GM12878 (cell line): Measurements from ENCODE around the gene STRBP. TPM values are rescaled to one million over a fixed set of nuclear protein-coding genes. Genes with fewer than 3 reads are reported as not detected.
"Not testable (repeated sequence)": the region's sequence is repeated elsewhere in the genome, so short reads cannot be mapped to it uniquely, and the experiment has no call there.

ENCODE experiments used
- ATAC-seq: fragments of 200-7000 bp; cut with Tn5 transposase; 3 replicates; pipeline ENCODE4 v1.9.1; 2020; ENCODE audit warnings: mild to moderate bottlenecking, moderate library complexity
- BruUV-seq: library from RNA; stranded (reverse); fragments of 400-500 nt; replicated peaks from 2 replicates; lab custom pipeline; 2021; lab: Mats Ljungman, UMichigan
- CTCF ChIA-PET: fragments of 300-600 bp; sonication (Branson Sonifier 250); formaldehyde crosslinking; extraction: SDS; loops from one replicate; lab custom pipeline; 2021; ENCODE audit warnings: inconsistent platforms; lab: Yijun Ruan, JAX
- POLR2A ChIA-PET: fragments of 350-600 bp; formaldehyde crosslinking; extraction: SDS; loops from one replicate; lab custom pipeline; 2021; ENCODE audit warnings: inconsistent platforms; lab: Charles Lee
- RAD21 ChIA-PET: fragments of 300-600 bp; sonication (Branson Sonifier 250); formaldehyde crosslinking; loops from one replicate; lab custom pipeline; 2023; ENCODE audit warnings: antibody characterized with exemption; ENCODE audit not compliant: unreplicated experiment; lab: Charles Lee
- SMC1A ChIA-PET: fragments of 300-600 bp; sonication (Branson Sonifier 250); formaldehyde crosslinking; loops from one replicate; lab custom pipeline; 2023; ENCODE audit not compliant: unreplicated experiment, uncharacterized antibody; lab: Charles Lee
- DNase-seq: peaks from one replicate; pipeline ENCODE4 v3.0.0-alpha.2; 2011; ENCODE audit warnings: low read depth, low spot score
- FAIRE-seq: peaks from 3 replicates; lab custom pipeline; 2011; peaks lifted over from hg19 to GRCh38; lab: Jason Lieb, UNC
- H2AFZ ChIP-seq: 2 replicates; pipeline ENCODE4 v1.6.0; 2011; ENCODE audit warnings: low read depth, low read length, control low read depth; ENCODE audit not compliant: control insufficient read depth
- H3K27ac ChIP-seq: 2 replicates; pipeline ENCODE4 v1.5.1; 2011; ENCODE audit warnings: control low read depth; ENCODE audit not compliant: control insufficient read depth, insufficient read depth
- H3K27me3 ChIP-seq, 2 experiments: replicated peaks in 1 of 2; 2 replicates each; pipeline versions ENCODE4 v1.6.0 to v1.6.1; 2011; ENCODE audit warnings: low read length in 1 of 2; ENCODE audit not compliant: control insufficient read depth in 2 of 2, insufficient read depth in 2 of 2
- H3K36me3 ChIP-seq, 2 experiments: 2 replicates each; pipeline ENCODE4 v1.5.1; 2011; ENCODE audit warnings: low read length in 1 of 2; ENCODE audit not compliant: control insufficient read depth in 2 of 2, insufficient read depth in 2 of 2
- H3K4me1 ChIP-seq: 2 replicates; pipeline ENCODE4 v1.6.1; 2011; ENCODE audit warnings: mild to moderate bottlenecking, low read length, moderate library complexity, mixed read lengths; ENCODE audit not compliant: control insufficient read depth, insufficient read depth
- H3K4me2 ChIP-seq: 2 replicates; pipeline ENCODE4 v1.6.0; 2011; ENCODE audit warnings: control low read depth; ENCODE audit not compliant: control insufficient read depth, insufficient read depth
- H3K4me3 ChIP-seq: fragments of 200-600 bp; sonication (generic); 2 replicates; pipeline ENCODE4 v1.5.1; 2016
- H3K79me2 ChIP-seq: 2 replicates; pipeline ENCODE4 v1.6.0; 2011; ENCODE audit warnings: low read length; ENCODE audit not compliant: control insufficient read depth, insufficient read depth
- H3K9ac ChIP-seq: 2 replicates; pipeline ENCODE4 v1.8.0; 2011; ENCODE audit warnings: low read length, control low read depth, mixed read lengths; ENCODE audit not compliant: control insufficient read depth, insufficient read depth
- H3K9me3 ChIP-seq: replicated peaks from 3 replicates; pipeline ENCODE4 v1.5.1; 2011; ENCODE audit warnings: mild to moderate bottlenecking, low read length; ENCODE audit not compliant: control insufficient read depth, insufficient read depth
- H4K20me1 ChIP-seq: 2 replicates; pipeline ENCODE4 v1.6.0; 2011; ENCODE audit not compliant: control insufficient read depth, insufficient read depth
- ATF7 ChIP-seq: fragments of 450-650 bp; IDR thresholded peaks from 2 replicates; pipeline ENCODE4 v1.6.1; 2016; ENCODE audit warnings: low read depth, mild to moderate bottlenecking
- WGBS: methylation state at CpG from one replicate; pipeline ENCODE4 v1.1.6; 2016; ENCODE audit warnings: low lambda C conversion rate; ENCODE audit not compliant: insufficient replicate concordance, insufficient coverage; ENCODE audit errors: missing lambda C conversion rate; 5-methylcytosine and 5-hydroxymethylcytosine counted together
- in situ Hi-C: fragments of 300-500 bp; cut with MboI; formaldehyde crosslinking; loops from 9 replicates; pipeline ENCODE4 v1.14.3; 2018; ENCODE audit warnings: mixed read lengths
- intact Hi-C: fragments of 100-400 bp; cut with micrococcal nuclease; formaldehyde crosslinking; loops from one replicate; pipeline ENCODE4 v1.14.2; 2022; ENCODE audit not compliant: unreplicated experiment
- polyA plus RNA-seq, 11 experiments: library from polyadenylated mRNA; depleted of rRNA in 4 of 11; unstranded in 6 of 11; stranded (reverse) in 5 of 11; fragments of >200 nt; fragmentation: Nextera tagmentation in 4 of 11; fragmentation: Illumina TruSeq in 1 of 11; extraction: Ambion mirVana in 4 of 11; extraction: Trizol in 1 of 11; gene quantifications; 1 replicate in 1 of 11; 2 replicates in 10 of 11; pipeline versions ENCODE4 v1.2.1 to v1.2.3, GENCODE V29; 2011 to 2016; ENCODE audit warnings: inconsistent platforms in 2 of 11, missing spikeins in 2 of 11, low read depth in 1 of 11
- total RNA-seq, 4 experiments: library from RNA; depleted of rRNA in 3 of 4; stranded (reverse); fragments of >200 nt in 3 of 4; fragmentation: Illumina TruSeq in 1 of 4; extraction: Trizol in 1 of 4; gene quantifications; 2 replicates each; pipeline versions ENCODE4 v1.2.1 to v1.2.3, GENCODE V29; 2013 to 2021

Gene STRBP
- total and polyA plus RNA-seq, 10 of the 15 experiments (the other 5 are each of a cell fraction or from before 2014, with no cell fraction given) = 31.0 to 96.8 (median 71.4) TPM

- intact Hi-C loops = no loop called here
- in situ Hi-C loops = no loop called here
- no peak for DNase-seq
- Histone ChIP-seq H3K9ac (no peak overlapping the region), H4K20me1 (no peaks in the 10 kb centered on the region), H3K4me2 (no peak overlapping the region), H3K9me3 (peaks cover 4% of the 10 kb centered on the region; the same call in 2 of the 3 replicates), H3K27ac (no peak overlapping the region), H3K79me2 (no peaks in the 10 kb centered on the region), H3K4me3 (no peak overlapping the region), H2AFZ (no peak overlapping the region), H3K27me3 (no peaks in the 10 kb centered on the region), H3K36me3 (no peaks in the 10 kb centered on the region), H3K4me1 (peaks cover 4% of the 10 kb centered on the region; the same call in 1 of the 2 replicates)
- FAIRE-seq = no peak
- ChIA-PET CTCF (no interaction called here), SMC1A (interaction anchor here (1.4 to 1.6 kb wide), 2 partner anchors 9 to 38 kb away, joined by 3 to 5 read pairs; no protein-coding TSS in a partner anchor), RAD21 (no interaction called here), POLR2A (interaction anchor here (0.7 kb wide), 1 partner anchor 65 kb away, joined by 6 read pairs; no protein-coding TSS in a partner anchor)
- no TSS peak for BruUV-seq
- TF ChIP-seq ATF7 = no peak
- ATAC-seq = no peak
Measured at GRCh38 chr9:123276551-123276950, 8.2 kb upstream of the STRBP start.

GRCh38 chr9:123271133-123271532 is 2.7 kb upstream of the STRBP start:
- FAIRE-seq, POLR2A ChIA-PET, BruUV-seq, RAD21 ChIA-PET, H3K27ac ChIP-seq, H3K27me3 ChIP-seq, H3K4me2 ChIP-seq, H2AFZ ChIP-seq, H4K20me1 ChIP-seq, ATAC-seq, H3K36me3 ChIP-seq, H3K4me3 ChIP-seq, CTCF ChIA-PET, DNase-seq, H3K9me3 ChIP-seq, H3K9ac ChIP-seq, in situ Hi-C loops, intact Hi-C loops: not testable (repeated sequence)
- Histone ChIP-seq H3K4me1 (peaks cover 18% of the 10 kb centered on the region), H3K79me2 (peaks cover 21% of the 10 kb centered on the region)
- WGBS = 77% methylated on average over 6 of the region's 6 CpGs
- SMC1A ChIA-PET = interaction anchor here (1.2 kb wide), 1 partner anchor 74 kb away, joined by 3 read pairs; no protein-coding TSS in a partner anchor
